BLaER1 (cell line): ENCODE results near the gene GNAS.

Experiments used
- H3K27ac ChIP-seq: shearing (Covaris generic); formaldehyde crosslinking; 2 replicates; pipeline ENCODE4 v1.8.1; 2022
- H3K27me3 ChIP-seq: shearing (Covaris generic); formaldehyde crosslinking; 2 replicates; pipeline ENCODE4 v1.8.1; 2022
- H3K36me3 ChIP-seq: shearing (Covaris generic); formaldehyde crosslinking; 2 replicates; pipeline ENCODE4 v1.8.1; 2022
- H3K4me1 ChIP-seq: shearing (Covaris generic); formaldehyde crosslinking; 2 replicates; pipeline ENCODE4 v1.8.1; 2022
- H3K4me2 ChIP-seq: shearing (Covaris generic); formaldehyde crosslinking; 2 replicates; pipeline ENCODE4 v1.8.1; 2022
- H3K4me3 ChIP-seq: shearing (Covaris generic); formaldehyde crosslinking; 2 replicates; pipeline ENCODE4 v1.8.1; 2022
- H3K9ac ChIP-seq: shearing (Covaris generic); formaldehyde crosslinking; 2 replicates; pipeline ENCODE4 v1.8.1; 2022
- H3K9me3 ChIP-seq: shearing (Covaris generic); formaldehyde crosslinking; 2 replicates; pipeline ENCODE4 v1.8.1; 2022
- H4K20me1 ChIP-seq: shearing (Covaris generic); formaldehyde crosslinking; 2 replicates; pipeline ENCODE4 v1.8.1; 2022
- Cebpa-rat ChIP-seq: shearing (Covaris generic); IDR thresholded peaks from 2 replicates; pipeline ENCODE4 v1.8.1; 2022

The GNAS gene

DNA sequence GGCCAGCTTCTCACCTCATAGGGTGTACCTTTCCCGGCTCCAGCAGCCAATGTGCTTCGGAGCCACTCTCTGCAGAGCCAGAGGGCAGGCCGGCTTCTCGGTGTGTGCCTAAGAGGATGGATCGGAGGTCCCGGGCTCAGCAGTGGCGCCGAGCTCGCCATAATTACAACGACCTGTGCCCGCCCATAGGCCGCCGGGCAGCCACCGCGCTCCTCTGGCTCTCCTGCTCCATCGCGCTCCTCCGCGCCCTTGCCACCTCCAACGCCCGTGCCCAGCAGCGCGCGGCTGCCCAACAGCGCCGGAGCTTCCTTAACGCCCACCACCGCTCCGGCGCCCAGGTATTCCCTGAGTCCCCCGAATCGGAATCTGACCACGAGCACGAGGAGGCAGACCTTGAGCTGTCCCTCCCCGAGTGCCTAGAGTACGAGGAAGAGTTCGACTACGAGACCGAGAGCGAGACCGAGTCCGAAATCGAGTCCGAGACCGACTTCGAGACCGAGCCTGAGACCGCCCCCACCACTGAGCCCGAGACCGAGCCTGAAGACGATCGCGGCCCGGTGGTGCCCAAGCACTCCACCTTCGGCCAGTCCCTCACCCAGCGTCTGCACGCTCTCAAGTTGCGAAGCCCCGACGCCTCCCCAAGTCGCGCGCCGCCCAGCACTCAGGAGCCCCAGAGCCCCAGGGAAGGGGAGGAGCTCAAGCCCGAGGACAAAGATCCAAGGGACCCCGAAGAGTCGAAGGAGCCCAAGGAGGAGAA lies 12.3 kb upstream of the GNAS start:
- Histone ChIP-seq H3K4me3 (peak overlapping the region; percentile 55), H3K4me2 (peak overlapping the region; percentile 75), H3K27ac (no peak overlapping the region), H3K36me3 (no peaks in the 10 kb centered on the region), H3K9me3 (peaks cover 29% of the 10 kb centered on the region), H3K9ac (no peak overlapping the region), H3K27me3 (peaks cover 56% of the 10 kb centered on the region), H3K4me1 (peaks cover 26% of the 10 kb centered on the region), H4K20me1 (no peaks in the 10 kb centered on the region)
- no peak for TF ChIP-seq Cebpa-rat

DNA sequence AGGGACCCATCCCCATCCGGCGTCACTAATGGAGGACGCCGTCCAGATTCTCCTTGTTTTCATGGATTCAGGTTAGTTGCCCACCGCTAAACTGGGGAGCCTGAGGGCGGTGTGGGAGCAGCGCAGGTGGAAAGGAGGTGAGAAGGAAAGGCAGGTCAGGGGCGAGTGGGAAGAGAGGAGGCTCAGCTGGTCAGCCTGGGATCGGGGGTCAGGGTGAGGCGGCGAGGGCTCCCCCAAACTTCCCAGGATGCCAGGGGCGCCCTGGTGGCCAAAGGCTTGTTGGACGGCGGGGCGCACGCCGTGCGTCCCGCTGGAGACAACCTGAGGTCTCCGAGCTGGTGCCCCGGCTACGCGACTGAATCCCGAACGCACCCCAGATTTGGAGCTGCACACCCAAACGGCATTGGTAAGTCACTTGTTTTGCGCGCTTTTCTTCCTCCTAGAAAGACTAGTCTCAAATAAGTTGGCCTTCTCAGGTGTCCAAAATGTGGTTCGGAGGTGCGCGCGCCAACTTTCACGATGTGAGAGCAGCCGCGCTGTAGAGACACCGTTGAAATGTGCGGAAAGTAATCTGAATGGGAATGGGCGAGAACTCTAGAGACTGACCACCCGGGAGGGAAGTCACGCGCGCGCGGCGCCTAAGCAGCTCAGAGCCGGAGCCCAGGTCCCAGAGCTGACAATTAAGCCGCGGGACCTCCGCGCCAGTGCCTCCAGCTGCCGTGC lies 11.5 kb upstream of the GNAS start:
- H4K20me1 ChIP-seq: no peaks in the 10 kb centered on the region
- no peaks in the 10 kb centered on the region for H3K36me3 ChIP-seq
- no peak overlapping the region for H3K4me2 ChIP-seq
- H3K9ac ChIP-seq: no peak overlapping the region
- peaks cover 18% of the 10 kb centered on the region for H3K4me1 ChIP-seq
- TF ChIP-seq Cebpa-rat: no peak
- H3K27ac ChIP-seq: no peak overlapping the region
- peaks cover 29% of the 10 kb centered on the region for H3K9me3 ChIP-seq
- peaks cover 56% of the 10 kb centered on the region for H3K27me3 ChIP-seq
- no peak overlapping the region for H3K4me3 ChIP-seq

DNA sequence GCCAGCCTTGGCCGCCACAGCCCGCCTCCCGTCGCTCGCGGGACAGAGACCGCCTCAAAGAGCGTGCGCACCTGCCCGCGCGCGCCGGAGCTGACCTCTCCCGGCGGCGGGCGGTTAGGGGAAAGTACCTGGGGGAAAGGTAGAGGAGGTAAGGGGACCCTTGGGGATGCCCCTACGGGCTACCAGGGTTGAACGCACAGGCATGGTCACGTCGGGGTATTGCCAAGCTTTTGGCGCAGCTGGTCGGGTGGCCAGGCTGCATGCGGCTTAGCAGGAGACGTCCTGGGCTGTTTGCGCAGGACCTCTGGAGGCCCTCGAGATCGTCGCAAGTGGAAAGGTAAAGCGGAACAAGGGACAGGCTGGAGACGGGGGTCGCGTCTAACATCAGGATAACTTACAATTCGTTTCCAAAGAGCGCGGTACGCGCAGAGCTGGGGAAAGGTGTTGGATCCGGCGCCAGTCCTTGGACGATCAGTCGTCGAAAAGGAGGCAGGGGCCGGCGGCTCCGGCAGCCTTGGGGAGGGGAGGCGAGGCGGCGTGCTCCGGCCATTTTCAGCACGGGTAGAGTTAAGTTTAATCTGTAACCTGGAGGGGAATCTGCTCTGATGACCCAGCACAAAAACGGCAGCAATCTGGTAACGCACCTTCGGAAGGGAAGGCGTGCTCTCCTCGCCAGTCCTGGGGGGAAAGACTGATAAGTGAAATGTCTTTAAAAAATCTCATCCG lies 10.8 kb upstream of the GNAS start:
- Histone ChIP-seq H4K20me1 (no peaks in the 10 kb centered on the region), H3K27ac (no peak overlapping the region), H3K4me2 (no peak overlapping the region), H3K9me3 (peaks cover 29% of the 10 kb centered on the region), H3K27me3 (peaks cover 56% of the 10 kb centered on the region), H3K9ac (no peak overlapping the region), H3K4me1 (peaks cover 11% of the 10 kb centered on the region), H3K4me3 (no peak overlapping the region), H3K36me3 (no peaks in the 10 kb centered on the region)
- no peak for TF ChIP-seq Cebpa-rat

DNA sequence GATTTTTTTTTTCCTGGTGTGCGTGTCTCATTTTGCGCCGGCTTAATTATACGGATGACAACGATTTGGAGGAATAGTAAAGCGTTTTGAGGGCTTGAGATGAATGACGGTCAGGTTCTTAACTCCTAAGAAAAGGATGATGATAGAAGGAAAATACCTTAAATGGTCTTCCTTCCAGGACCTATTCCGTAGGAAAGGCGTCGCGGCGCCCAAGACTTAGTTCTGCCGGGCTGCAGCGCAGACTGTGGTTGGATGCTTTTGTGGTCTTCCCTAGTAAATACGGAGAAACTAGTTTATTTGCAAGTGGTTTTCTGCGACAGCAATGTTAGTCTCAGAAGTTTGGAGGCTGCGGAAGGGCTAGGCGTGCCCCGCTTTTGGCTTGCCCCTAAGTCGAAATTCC lies 10.2 kb upstream of the GNAS start:
- H3K9me3 ChIP-seq: peaks cover 29% of the 10 kb centered on the region
- H3K27me3 ChIP-seq: peaks cover 56% of the 10 kb centered on the region
- TF ChIP-seq Cebpa-rat: no peak
- no peak overlapping the region for H3K4me2 ChIP-seq
- no peaks in the 10 kb centered on the region for H4K20me1 ChIP-seq
- no peak overlapping the region for H3K9ac ChIP-seq
- H3K27ac ChIP-seq: no peak overlapping the region
- H3K36me3 ChIP-seq: no peaks in the 10 kb centered on the region
- H3K4me1 ChIP-seq: peaks cover 10% of the 10 kb centered on the region
- H3K4me3 ChIP-seq: no peak overlapping the region

DNA sequence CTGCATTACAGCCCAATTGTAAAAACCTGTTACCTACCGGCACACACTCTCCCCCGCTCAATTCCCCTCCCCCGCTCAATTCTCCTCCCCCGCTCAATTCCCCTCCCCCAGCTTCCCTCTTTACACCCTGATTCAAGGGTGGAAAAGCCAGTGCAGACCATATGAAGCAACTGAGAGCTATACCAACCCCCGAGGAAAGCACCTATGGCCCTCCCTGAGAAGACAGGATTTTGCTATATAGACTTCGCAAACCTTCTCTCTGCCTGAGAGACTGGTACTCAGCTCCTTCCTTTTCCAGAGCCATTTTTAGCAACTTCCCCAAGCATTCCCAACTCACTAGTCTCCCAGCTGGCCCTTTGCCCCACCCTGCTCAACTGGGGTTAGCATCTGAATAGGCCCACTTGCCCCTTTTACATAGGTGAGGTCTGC lies 9.4 kb upstream of the GNAS start:
- Histone ChIP-seq H3K4me1 (peaks cover 13% of the 10 kb centered on the region), H3K36me3 (no peaks in the 10 kb centered on the region), H3K9ac (no peak overlapping the region), H3K27me3 (peaks cover 56% of the 10 kb centered on the region), H3K4me2 (no peak overlapping the region), H4K20me1 (0 out of 2 replicates have a peak, but pooled peaks cover 5% of the 10 kb centered on the region), H3K27ac (no peak overlapping the region), H3K9me3 (peaks cover 29% of the 10 kb centered on the region), H3K4me3 (no peak overlapping the region)
- no peak for TF ChIP-seq Cebpa-rat

DNA sequence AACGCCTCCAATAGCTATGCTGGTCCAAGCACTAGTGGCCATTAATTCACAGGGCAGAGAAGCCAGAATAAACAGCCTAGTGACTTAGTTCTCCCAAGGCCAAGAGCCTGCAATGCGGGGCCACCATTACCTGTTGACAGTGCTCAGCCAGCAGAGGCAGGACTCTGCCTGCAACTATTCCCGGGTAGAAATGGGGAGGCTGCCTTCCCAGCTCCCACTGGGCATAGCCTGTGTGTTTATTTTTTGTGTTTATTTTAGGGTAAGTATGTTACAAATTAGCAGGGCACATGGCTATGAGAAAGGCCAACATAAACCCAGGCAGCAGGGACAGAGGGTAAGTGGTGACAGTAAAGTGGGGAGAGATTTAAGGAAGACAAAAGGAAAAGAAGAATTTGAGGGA lies 6.8 kb upstream of the GNAS start:
- H3K27me3 ChIP-seq: peaks cover 51% of the 10 kb centered on the region
- no peak for TF ChIP-seq Cebpa-rat
- no peak overlapping the region for H3K4me2 ChIP-seq
- no peak overlapping the region for H3K4me3 ChIP-seq
- H4K20me1 ChIP-seq: 0 out of 2 replicates have a peak, but pooled peaks cover 5% of the 10 kb centered on the region
- H3K36me3 ChIP-seq: no peaks in the 10 kb centered on the region
- H3K4me1 ChIP-seq: peaks cover 15% of the 10 kb centered on the region
- H3K9me3 ChIP-seq: peaks cover 20% of the 10 kb centered on the region
- no peak overlapping the region for H3K27ac ChIP-seq
- H3K9ac ChIP-seq: no peak overlapping the region

DNA sequence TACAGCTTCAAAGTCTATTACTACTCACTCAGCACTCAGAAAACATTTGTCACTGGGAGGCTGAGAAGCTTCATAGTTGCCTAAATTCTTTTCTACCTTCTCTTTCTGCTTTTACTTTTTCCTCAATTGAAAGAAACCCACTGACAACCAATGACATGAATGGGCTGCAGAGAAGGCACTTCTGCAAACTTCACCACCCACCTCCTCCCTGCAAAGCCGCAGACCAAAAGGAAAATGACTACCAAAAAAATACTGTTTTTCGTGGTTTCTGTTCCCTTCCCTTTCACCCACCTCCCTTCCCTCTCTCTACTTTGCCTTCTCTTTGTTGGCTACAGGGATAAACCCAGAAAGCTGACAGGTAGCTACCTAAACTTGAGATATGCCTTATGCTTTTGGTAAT lies 5.1 kb upstream of the GNAS start:
- peaks cover 51% of the 10 kb centered on the region for H3K27me3 ChIP-seq
- H4K20me1 ChIP-seq: 0 out of 2 replicates have a peak, but pooled peaks cover 5% of the 10 kb centered on the region
- peaks cover 23% of the 10 kb centered on the region for H3K9me3 ChIP-seq
- TF ChIP-seq Cebpa-rat: no peak
- peak overlapping the region; percentile 32 for H3K4me2 ChIP-seq
- H3K27ac ChIP-seq: no peak overlapping the region
- H3K36me3 ChIP-seq: no peaks in the 10 kb centered on the region
- no peak overlapping the region for H3K4me3 ChIP-seq
- H3K4me1 ChIP-seq: peaks cover 15% of the 10 kb centered on the region
- H3K9ac ChIP-seq: no peak overlapping the region

DNA sequence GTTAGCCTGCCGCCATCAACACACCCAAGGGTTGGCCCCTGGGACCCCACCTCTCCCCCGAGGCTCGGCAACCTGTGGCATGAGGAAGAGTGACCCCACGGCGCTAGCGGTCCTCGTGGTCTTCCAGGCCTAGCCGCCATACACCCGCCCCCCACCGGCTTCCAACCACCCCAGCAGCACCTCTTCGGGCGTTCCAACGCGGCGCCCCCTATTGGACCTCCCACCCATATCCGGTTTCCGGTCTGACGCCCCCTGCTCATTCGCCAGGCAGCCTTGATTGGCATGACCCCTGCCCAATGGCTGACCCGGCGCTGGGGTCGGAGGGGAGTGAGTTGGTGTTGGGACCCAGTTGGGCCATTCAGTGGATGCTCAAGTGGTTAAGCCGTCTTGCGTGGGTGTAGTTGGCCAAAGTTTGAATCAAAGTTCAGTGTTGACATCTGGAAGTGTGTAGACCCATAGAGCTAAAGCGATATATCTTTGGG lies 1.8 kb upstream of the GNAS start, which contains the start of gene GNAS-AS1:
TSS of gene GNAS-AS1 (minus strand) at position 210 of the 482 bp plus-strand sequence.
- no peak within 1 kb of the TSS for H3K4me2 ChIP-seq

DNA sequence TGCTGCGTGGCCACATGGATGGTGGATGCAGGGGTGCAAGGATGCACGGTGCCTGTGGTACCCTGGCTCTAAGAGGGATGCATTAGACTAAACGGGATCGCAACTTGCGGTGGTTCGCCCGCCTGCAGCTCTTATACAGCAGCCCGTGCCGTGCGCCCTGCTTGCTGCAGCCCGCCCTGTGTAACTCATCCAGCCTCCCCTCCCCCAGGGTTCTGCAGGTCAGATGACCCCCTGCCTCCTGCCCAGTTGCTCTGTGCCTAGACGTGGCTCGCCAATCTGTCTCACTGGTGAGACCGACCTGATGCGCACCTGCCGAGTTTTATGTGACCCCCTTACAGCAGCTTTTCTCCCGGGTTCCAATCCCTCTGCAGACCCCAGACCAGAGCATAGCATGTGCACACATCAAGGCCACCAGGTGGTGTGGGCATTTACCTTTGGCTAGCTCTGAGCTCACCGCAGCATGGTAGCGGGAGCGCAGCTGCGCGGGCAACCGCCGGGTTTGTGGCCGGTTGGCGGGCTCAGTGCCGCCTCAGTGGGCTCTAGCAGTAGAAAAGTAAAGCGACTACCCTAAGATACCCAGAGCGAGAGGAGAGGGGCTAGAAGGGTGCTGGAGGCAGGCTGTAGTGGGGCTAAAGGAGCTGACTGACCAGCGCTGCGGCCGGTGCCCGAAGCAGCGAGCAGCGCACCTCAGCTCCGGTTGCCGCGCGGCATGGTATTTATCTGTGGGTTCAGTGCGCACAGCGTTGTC lies 1.1 kb upstream of the GNAS start:
- peak overlapping the region; percentile 47; the same call in 1 of the 2 replicates for H3K4me3 ChIP-seq
- no peak for TF ChIP-seq Cebpa-rat
- 0 out of 2 replicates have a peak, but pooled peaks cover 3% of the 10 kb centered on the region for H3K36me3 ChIP-seq
- 0 out of 2 replicates have a peak, but pooled peaks cover 5% of the 10 kb centered on the region for H4K20me1 ChIP-seq
- H3K9me3 ChIP-seq: peaks cover 60% of the 10 kb centered on the region
- H3K4me2 ChIP-seq: no peak overlapping the region
- H3K4me1 ChIP-seq: peaks cover 15% of the 10 kb centered on the region
- no peak overlapping the region for H3K9ac ChIP-seq
- no peak overlapping the region for H3K27ac ChIP-seq
- peaks cover 70% of the 10 kb centered on the region for H3K27me3 ChIP-seq

More for the DNA sequence above, 1.8 kb upstream of the GNAS start, which contains the start of gene GNAS-AS1:
- no peak for TF ChIP-seq Cebpa-rat
- H3K27ac ChIP-seq: no peak within 1 kb of the TSS
- 0 out of 2 replicates have a peak, but pooled peaks cover 5% of the 10 kb centered on the region for H4K20me1 ChIP-seq
- no peak within 1 kb of the TSS for H3K9ac ChIP-seq
- peaks cover 56% of the 10 kb centered on the region for H3K9me3 ChIP-seq
- 0 out of 2 replicates have a peak, but pooled peaks cover 3% of the 10 kb centered on the region for H3K36me3 ChIP-seq
- H3K4me1 ChIP-seq: peaks cover 15% of the 10 kb centered on the region
- H3K4me3 ChIP-seq: peak within 1 kb of the TSS; percentile 47; the same call in 1 of the 2 replicates
- peaks cover 64% of the 10 kb centered on the region for H3K27me3 ChIP-seq
